ENCODE measurements around the gene KIRREL2. TPM values are rescaled to one million over a fixed set of nuclear protein-coding genes. Genes with fewer than 3 reads are reported as not detected.

Gene KIRREL2
- total RNA-seq (under 1 TPM in 2 of 7 donors, not detected in 5; 0.12 to 0.15 TPM), polyA plus RNA-seq (under 1 TPM; 0.02 to 0.05 TPM)
- long read RNA-seq, donor 1: 0 reads
- long read RNA-seq, donor 2: 0 reads
- long read RNA-seq, donor 3: 0 reads

GRCh38 chr19:35856546-35857149 lies at the start of gene KIRREL2:
KIRREL2 (plus strand) TSS chr19:35856911; CDS start chr19:35857120, 209 bp downstream.
- Histone ChIP-seq H3K4me3 (no peak within 1 kb of the TSS), H3K36me3 (no peaks in the 10 kb centered on the region), H3K9me3 (no peaks in the 10 kb centered on the region), H3K27me3 (no peaks in the 10 kb centered on the region), H3K4me1 (ENCODE audit: insufficient read depth) (no peaks in the 10 kb centered on the region), H3K27ac (no peak within 1 kb of the TSS)
- intact Hi-C loops (cut with DNase I): no loop called here
- 0 to 1% (median 1%) methylated on average over 41 to 42 of the region's 42 CpGs for WGBS, 3 donors
- DNase-seq: no peak
- TF ChIP-seq, protein P1, sequence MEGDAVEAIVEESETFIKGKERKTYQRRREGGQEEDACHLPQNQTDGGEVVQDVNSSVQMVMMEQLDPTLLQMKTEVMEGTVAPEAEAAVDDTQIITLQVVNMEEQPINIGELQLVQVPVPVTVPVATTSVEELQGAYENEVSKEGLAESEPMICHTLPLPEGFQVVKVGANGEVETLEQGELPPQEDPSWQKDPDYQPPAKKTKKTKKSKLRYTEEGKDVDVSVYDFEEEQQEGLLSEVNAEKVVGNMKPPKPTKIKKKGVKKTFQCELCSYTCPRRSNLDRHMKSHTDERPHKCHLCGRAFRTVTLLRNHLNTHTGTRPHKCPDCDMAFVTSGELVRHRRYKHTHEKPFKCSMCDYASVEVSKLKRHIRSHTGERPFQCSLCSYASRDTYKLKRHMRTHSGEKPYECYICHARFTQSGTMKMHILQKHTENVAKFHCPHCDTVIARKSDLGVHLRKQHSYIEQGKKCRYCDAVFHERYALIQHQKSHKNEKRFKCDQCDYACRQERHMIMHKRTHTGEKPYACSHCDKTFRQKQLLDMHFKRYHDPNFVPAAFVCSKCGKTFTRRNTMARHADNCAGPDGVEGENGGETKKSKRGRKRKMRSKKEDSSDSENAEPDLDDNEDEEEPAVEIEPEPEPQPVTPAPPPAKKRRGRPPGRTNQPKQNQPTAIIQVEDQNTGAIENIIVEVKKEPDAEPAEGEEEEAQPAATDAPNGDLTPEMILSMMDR (IDR thresholded peaks at IDR 0.05): no peak
- TF ChIP-seq EP300 (IDR thresholded peaks at IDR 0.05) (no peak), POLR2A (IDR thresholded peaks at IDR 0.05) (no peak)

- DNase-seq: no peak
- Histone ChIP-seq H3K36me3 (no peaks in the 10 kb centered on the region), H3K9me3 (no peaks in the 10 kb centered on the region), H3K4me1 (ENCODE audit: insufficient read depth) (no peaks in the 10 kb centered on the region), H3K27ac (no peak overlapping the region), H3K4me3 (no peak overlapping the region), H3K27me3 (no peaks in the 10 kb centered on the region)
- intact Hi-C loops (cut with DNase I): no loop called here
- TF ChIP-seq, protein P1 (IDR thresholded peaks at IDR 0.05): no peak
- no peak for TF ChIP-seq EP300 (IDR thresholded peaks at IDR 0.05)
- no peak for TF ChIP-seq POLR2A (IDR thresholded peaks at IDR 0.05)
- 82 to 89% (median 83%) methylated on average over 5 of the region's 5 CpGs for WGBS, 3 donors
These were observed 49.1 kb upstream of the KIRREL2 start for GRCh38 chr19:35807633-35808032.

GRCh38 chr19:35811317-35812219 lies 45.1 kb upstream of the KIRREL2 start:
- Histone ChIP-seq H3K27ac (no peak overlapping the region), H3K36me3 (no peaks in the 10 kb centered on the region), H3K4me3 (no peak overlapping the region), H3K4me1 (ENCODE audit: insufficient read depth) (no peaks in the 10 kb centered on the region), H3K9me3 (no peaks in the 10 kb centered on the region), H3K27me3 (no peaks in the 10 kb centered on the region)
- intact Hi-C loops (cut with DNase I): loop anchor here in 1 of 4 donors (10.0 kb wide), 1 partner anchor 97 kb away; the partner anchor contains the start of gene KMT2B
- 54 to 63% (median 58%) methylated on average over 9 to 18 of the region's 18 CpGs for WGBS, 3 donors
- no peak for DNase-seq
- TF ChIP-seq EP300 (IDR thresholded peaks at IDR 0.05) (no peak), POLR2A (IDR thresholded peaks at IDR 0.05) (no peak)
- TF ChIP-seq, protein P1 (IDR thresholded peaks at IDR 0.05): no peak

- H3K9me3 ChIP-seq: no peaks in the 10 kb centered on the region
- intact Hi-C loops (cut with DNase I): loop anchor here in 1 of 4 donors (10.0 kb wide), 1 partner anchor 98 kb away; the partner anchor contains the start of gene KMT2B
- no peak within 1 kb of the TSS for H3K4me3 ChIP-seq
- 63% methylated on average over 15 to 26 of the region's 26 CpGs for WGBS, 3 donors
- H3K4me1 ChIP-seq (ENCODE audit: insufficient read depth): no peaks in the 10 kb centered on the region
- TF ChIP-seq, protein P1 (IDR thresholded peaks at IDR 0.05): no peak
- TF ChIP-seq POLR2A (IDR thresholded peaks at IDR 0.05) (no peak), EP300 (IDR thresholded peaks at IDR 0.05) (no peak)
- DNase-seq: no peak
- H3K36me3 ChIP-seq: no peaks in the 10 kb centered on the region
- H3K27me3 ChIP-seq: no peaks in the 10 kb centered on the region
- no peak within 1 kb of the TSS for H3K27ac ChIP-seq
These were observed 44.3 kb upstream of the KIRREL2 start, which contains the start of gene PRODH2 for GRCh38 chr19:35812220-35813042. PRODH2 (minus strand) TSS chr19:35812845; CDS start chr19:35812805, 40 bp downstream.
